Osteocyte (in vitro differentiated cells): Measurements from ENCODE around the gene WDR72. TPM values are rescaled to one million over a fixed set of nuclear protein-coding genes. Genes with fewer than 3 reads are reported as not detected.

Source experiments
- DNase-seq: peaks from one replicate; pipeline ENCODE4 v3.0.0; 2021; ENCODE audit warnings: mixed read lengths; ENCODE audit not compliant: unreplicated experiment; ENCODE audit errors: extremely low spot score
- H3K27ac Mint-ChIP-seq: one replicate; pipeline ENCODE4 v1.8.0; 2021; ENCODE audit warnings: mild to moderate bottlenecking, mixed read lengths; ENCODE audit not compliant: unreplicated experiment
- H3K27me3 Mint-ChIP-seq: one replicate; pipeline ENCODE4 v1.8.0; 2021; ENCODE audit warnings: mixed read lengths; ENCODE audit not compliant: unreplicated experiment
- H3K36me3 Mint-ChIP-seq: one replicate; pipeline ENCODE4 v1.8.0; 2021; ENCODE audit warnings: mixed read lengths; ENCODE audit not compliant: unreplicated experiment
- H3K4me1 Mint-ChIP-seq: one replicate; pipeline ENCODE4 v1.8.0; 2021; ENCODE audit warnings: mixed read lengths; ENCODE audit not compliant: unreplicated experiment
- H3K4me3 Mint-ChIP-seq: one replicate; pipeline ENCODE4 v1.8.0; 2021; ENCODE audit warnings: mild to moderate bottlenecking, moderate library complexity, mixed read lengths; ENCODE audit not compliant: unreplicated experiment
- H3K9me3 Mint-ChIP-seq: one replicate; pipeline ENCODE4 v1.8.0; 2021; ENCODE audit warnings: mixed read lengths; ENCODE audit not compliant: unreplicated experiment
- total RNA-seq: library from RNA; stranded (reverse); gene quantifications from 2 replicates; pipeline ENCODE4 v1.2.1, GENCODE V29; 2021
- TF ChIP-seq, protein P1 (sequence below): fragments of 200-600 bp; sonication (generic); IDR thresholded peaks from 2 replicates; pipeline ENCODE4 v1.5.0; 2021; ENCODE audit warnings: antibody characterized with exemption, mild to moderate bottlenecking, moderate library complexity

The WDR72 gene
- total RNA-seq, 1 donor from 2014 or later, result 0.38 TPM

DNA sequence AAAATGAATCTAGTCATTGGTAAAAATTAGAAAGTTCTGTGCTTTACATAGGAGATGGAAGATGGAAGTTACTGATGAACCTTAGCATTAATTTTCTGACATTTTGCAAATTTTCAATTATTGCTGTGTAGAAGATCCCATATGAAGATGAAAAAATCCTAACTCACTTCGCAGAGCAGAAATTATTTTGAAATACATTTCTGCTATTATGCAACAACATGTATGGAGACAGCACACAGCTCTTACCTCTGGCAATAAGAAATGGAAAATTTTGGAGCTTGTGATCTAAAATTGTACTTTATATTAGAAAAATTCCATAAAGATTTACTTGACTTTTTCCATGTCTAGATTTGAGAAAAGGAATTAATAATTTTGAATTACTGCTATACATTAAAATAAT is 177.9 kb downstream of the WDR72 start:
- peaks cover under 1% of the 10 kb centered on the region for H3K27me3 Mint-ChIP-seq
- DNase-seq, result no peak
- peaks cover 2% of the 10 kb centered on the region for H3K9me3 Mint-ChIP-seq
- H3K4me1 Mint-ChIP-seq, result no peaks in the 10 kb centered on the region
- H3K27ac Mint-ChIP-seq, result no peak overlapping the region
- no peak overlapping the region for H3K4me3 Mint-ChIP-seq
- H3K36me3 Mint-ChIP-seq, result no peaks in the 10 kb centered on the region
- TF ChIP-seq, protein P1, sequence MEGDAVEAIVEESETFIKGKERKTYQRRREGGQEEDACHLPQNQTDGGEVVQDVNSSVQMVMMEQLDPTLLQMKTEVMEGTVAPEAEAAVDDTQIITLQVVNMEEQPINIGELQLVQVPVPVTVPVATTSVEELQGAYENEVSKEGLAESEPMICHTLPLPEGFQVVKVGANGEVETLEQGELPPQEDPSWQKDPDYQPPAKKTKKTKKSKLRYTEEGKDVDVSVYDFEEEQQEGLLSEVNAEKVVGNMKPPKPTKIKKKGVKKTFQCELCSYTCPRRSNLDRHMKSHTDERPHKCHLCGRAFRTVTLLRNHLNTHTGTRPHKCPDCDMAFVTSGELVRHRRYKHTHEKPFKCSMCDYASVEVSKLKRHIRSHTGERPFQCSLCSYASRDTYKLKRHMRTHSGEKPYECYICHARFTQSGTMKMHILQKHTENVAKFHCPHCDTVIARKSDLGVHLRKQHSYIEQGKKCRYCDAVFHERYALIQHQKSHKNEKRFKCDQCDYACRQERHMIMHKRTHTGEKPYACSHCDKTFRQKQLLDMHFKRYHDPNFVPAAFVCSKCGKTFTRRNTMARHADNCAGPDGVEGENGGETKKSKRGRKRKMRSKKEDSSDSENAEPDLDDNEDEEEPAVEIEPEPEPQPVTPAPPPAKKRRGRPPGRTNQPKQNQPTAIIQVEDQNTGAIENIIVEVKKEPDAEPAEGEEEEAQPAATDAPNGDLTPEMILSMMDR, result no peak

DNA sequence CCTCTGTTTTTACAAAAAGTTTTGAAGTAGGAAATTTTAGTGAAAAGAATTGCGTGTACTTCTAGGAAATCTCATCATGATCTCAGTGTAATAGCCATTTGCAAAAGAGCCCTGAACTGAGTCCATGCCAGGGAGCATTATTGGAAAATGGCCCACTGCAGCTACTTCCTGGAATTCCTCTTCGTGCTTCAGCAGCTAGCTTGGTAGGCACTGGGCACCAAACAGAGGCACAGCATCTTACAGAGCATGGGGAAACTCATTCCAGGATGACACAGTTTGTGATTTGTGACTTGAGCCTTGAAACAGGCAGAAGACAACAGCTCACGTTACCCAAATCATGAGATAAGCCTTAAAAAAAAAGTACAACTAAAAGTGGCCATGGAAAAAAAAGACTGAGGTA is 179.1 kb downstream of the WDR72 start:
- Mint-ChIP-seq H3K27me3 (peaks cover 6% of the 10 kb centered on the region), H3K36me3 (no peaks in the 10 kb centered on the region), H3K9me3 (no peaks in the 10 kb centered on the region), H3K4me1 (no peaks in the 10 kb centered on the region), H3K27ac (no peak overlapping the region), H3K4me3 (no peak overlapping the region)
- TF ChIP-seq, protein P1, result no peak
- DNase-seq, result no peak

DNA sequence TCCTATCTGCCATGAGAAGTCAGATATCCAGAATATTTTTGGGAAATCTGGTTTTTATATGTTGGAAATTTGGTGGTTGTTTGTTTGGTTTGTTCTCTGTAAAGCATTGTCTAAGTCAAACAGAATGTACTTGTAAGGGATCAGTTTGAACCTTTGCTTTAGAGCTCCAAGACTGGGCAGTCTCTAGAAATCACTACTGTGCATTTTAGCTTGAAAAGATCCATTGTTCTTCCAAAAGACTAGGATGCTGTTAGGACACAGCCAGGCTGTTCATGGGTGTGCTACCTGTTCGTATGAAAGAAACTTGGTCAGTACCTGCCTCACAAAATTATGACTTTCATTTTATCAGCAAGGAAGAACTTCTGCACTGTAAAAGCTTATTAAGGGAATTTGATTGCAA is 182.6 kb downstream of the WDR72 start:
- TF ChIP-seq, protein P1, result no peak
- no peaks in the 10 kb centered on the region for H3K4me1 Mint-ChIP-seq

DNA sequence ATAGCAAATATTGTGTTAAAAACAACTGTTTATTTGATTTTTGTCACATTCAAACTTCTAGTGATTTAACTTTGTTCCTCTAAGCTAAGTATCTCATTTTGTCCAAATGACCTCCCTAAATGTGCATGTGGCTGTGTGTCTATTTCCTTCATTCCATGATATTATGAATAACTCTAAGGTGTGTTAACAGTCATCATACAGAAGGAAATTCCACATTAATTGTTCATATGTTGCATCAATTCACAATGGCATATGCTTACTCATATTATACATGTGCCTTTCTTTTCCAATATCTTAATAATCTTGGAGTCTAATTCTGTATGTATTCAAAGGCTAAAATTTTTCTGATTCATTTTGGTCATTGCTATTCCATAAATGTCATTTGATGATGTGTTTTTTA is 186.4 kb downstream of the WDR72 start:
- Mint-ChIP-seq H3K27me3 (peaks cover 14% of the 10 kb centered on the region), H3K9me3 (peaks cover 9% of the 10 kb centered on the region)

More for the DNA sequence above, 182.6 kb downstream of the WDR72 start:
- Mint-ChIP-seq H3K36me3 (no peaks in the 10 kb centered on the region), H3K27ac (no peak overlapping the region), H3K27me3 (peaks cover 11% of the 10 kb centered on the region), H3K9me3 (no peaks in the 10 kb centered on the region), H3K4me3 (no peak overlapping the region)
- DNase-seq, result no peak

DNA sequence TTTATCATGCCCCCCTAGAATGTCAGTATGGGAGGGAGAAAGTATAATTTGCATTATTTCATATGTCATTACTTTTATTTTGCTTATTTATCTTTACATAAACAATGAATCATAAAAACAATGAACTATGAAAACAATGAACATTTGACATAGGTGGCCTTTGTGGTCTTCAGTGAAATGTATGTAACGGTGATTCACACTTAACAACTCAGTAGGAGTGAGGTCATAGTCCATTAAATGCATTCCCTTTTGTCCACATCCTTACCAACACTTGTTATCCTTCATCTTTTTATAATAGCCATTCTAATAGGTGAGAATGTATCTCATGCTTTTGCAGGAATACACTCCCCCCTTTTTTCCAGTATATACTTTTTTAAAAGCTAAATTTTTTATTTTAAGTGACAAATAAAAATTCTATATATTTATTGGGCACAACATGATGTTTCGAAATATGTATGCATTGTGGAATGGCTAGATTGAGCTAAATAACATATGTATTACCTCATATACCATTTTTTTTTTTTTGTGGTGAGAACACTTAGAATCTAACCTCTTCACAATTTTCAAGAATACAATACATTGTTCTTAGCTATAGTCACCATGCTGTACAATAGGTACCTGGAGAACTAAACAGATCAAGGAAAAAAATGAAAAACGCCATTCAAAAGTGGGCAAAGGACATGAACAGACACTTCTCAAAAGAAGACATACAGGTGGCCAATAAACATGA is 189.5 kb downstream of the WDR72 start:
- no peak overlapping the region for H3K4me3 Mint-ChIP-seq
- TF ChIP-seq, protein P1, result no peak
- no peak overlapping the region for H3K27ac Mint-ChIP-seq
- peaks cover 9% of the 10 kb centered on the region for H3K9me3 Mint-ChIP-seq
- no peak for DNase-seq
- no peaks in the 10 kb centered on the region for H3K36me3 Mint-ChIP-seq
- H3K4me1 Mint-ChIP-seq, result no peaks in the 10 kb centered on the region
- peaks cover 20% of the 10 kb centered on the region for H3K27me3 Mint-ChIP-seq

More for the DNA sequence above, 186.4 kb downstream of the WDR72 start:
- Mint-ChIP-seq H3K4me3 (no peak overlapping the region), H3K4me1 (no peaks in the 10 kb centered on the region), H3K27ac (no peak overlapping the region), H3K36me3 (no peaks in the 10 kb centered on the region)
- TF ChIP-seq, protein P1, result no peak
- no peak for DNase-seq
